ENCODE data around the gene SORCS2. TPM values are rescaled to one million over a fixed set of nuclear protein-coding genes. Genes with fewer than 3 reads are reported as not detected.

The SORCS2 gene
- total and polyA plus RNA-seq, 2 of the 4 experiments (the other 2 are of a cell fraction) = 0.36 to 0.62 TPM

DNA sequence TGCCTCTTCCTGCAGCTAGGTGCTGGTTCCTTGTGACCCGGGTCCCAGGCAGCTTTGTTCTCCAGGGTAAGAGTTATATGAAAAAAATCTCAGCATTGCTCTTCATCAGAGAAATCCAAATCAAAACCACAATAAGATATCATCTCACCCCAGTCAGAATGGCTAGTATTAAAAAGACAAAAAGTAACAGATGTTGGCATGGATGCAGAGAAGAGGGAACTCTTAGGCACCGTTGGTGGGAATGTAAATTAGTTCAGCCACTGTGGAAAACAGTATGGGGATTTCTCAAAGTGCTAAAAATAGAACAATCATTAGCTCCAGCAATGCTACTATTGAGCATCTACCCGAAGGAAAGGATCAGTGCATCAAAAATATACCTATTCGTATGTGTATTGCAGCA, 61.5 kb downstream of the SORCS2 start:
- Histone ChIP-seq H4K8ac (ENCODE audit: low read depth in 2 of 2, low read length in 2 of 2) (no peak overlapping the region), H2BK15ac (ENCODE audit: low read depth, low read length) (no peak overlapping the region), H3K27me3 (ENCODE audit: control insufficient read depth, insufficient read depth, low read length) (peaks cover 60% of the 10 kb centered on the region), H4K5ac (ENCODE audit: low read depth, low read length) (no peak overlapping the region), H3K18ac (ENCODE audit: low read depth, low read length) (no peak overlapping the region), H3K56ac (ENCODE audit: extremely low read depth, insufficient read depth, low read length) (no peak overlapping the region), H3K23ac (ENCODE audit: low read depth, low read length) (no peak overlapping the region), H2AK9ac (replicated peaks; ENCODE audit: low read depth, low read length, poor library complexity) (no peak overlapping the region), H3K79me1 (ENCODE audit: low read depth in 1 of 2, low read length in 2 of 2) (no peaks in the 10 kb centered on the region), H3K36me3 (ENCODE audit: control insufficient read depth, insufficient read depth, low read length) (no peaks in the 10 kb centered on the region), H3K4me1 (ENCODE audit: control insufficient read depth, insufficient read depth, low read length) (no peaks in the 10 kb centered on the region), H2AK5ac (ENCODE audit: low read depth, low read length) (no peak overlapping the region), H2BK20ac (ENCODE audit: low read depth, low read length) (no peak overlapping the region), H2BK120ac (ENCODE audit: low read depth, low read length) (no peak overlapping the region), H4K91ac (ENCODE audit: insufficient read depth, low read depth, low read length) (no peak overlapping the region), H3K27ac (ENCODE audit: insufficient read depth, low read length) (no peak overlapping the region), H4K20me1 (ENCODE audit: insufficient read depth, low read length) (no peaks in the 10 kb centered on the region), H3K9me3 (ENCODE audit: control insufficient read depth, insufficient read depth, low read length) (peaks cover 6% of the 10 kb centered on the region; the same call in 1 of the 2 replicates), H3K4me2 (ENCODE audit: low read depth, low read length) (no peak overlapping the region), H2AFZ (replicated peaks; ENCODE audit: low read length, poor library complexity) (no peak overlapping the region), H3K4ac (ENCODE audit: low read depth, low read length) (no peak overlapping the region), H3K9me1 (ENCODE audit: insufficient read depth, low read length) (no peaks in the 10 kb centered on the region), H2BK5ac (ENCODE audit: low read depth, low read length, poor library complexity, severe bottlenecking) (no peak overlapping the region), H3K9ac (ENCODE audit: low read depth, low read length) (no peak overlapping the region), H3K14ac (replicated peaks; ENCODE audit: low read depth, low read length) (no peak overlapping the region), H3K4me3 (ENCODE audit: insufficient read depth, low read depth, low read length) (no peak overlapping the region)
- ATAC-seq (ENCODE audit: low read depth) (no peak), DNase-seq (no peak)
- ChIA-PET CTCF (no interaction called here), POLR2A (ENCODE audit: unreplicated experiment) (no interaction called here)
- in situ Hi-C loops (cut with MboI; ENCODE audit: low sequenced_read_pairs) (no loop called here), intact Hi-C loops (cut with micrococcal nuclease) (no loop called here), dilution Hi-C loops (cut with HindIII; ENCODE audit: low sequenced_read_pairs, unreplicated experiment) (no loop called here)
- no CpG with 5 or more reads among the region's 4 CpGs for WGBS, 2 experiments (ENCODE audit: extremely low coverage in 2 of 2, insufficient read length in 1 of 2)
- no peak for TF ChIP-seq MXI1 (IDR thresholded peaks at IDR 0.05; ENCODE audit: borderline replicate concordance, low read depth, low read length)
- no peak for TF ChIP-seq POLR2A (IDR thresholded peaks at IDR 0.05; ENCODE audit: low read depth, low read length)
- TF ChIP-seq CHD1 (IDR thresholded peaks at IDR 0.05; ENCODE audit: low read depth, low read length) = no peak
- no peak for TF ChIP-seq SMC3 (IDR thresholded peaks at IDR 0.05; ENCODE audit: low read depth, low read length)
- no peak for TF ChIP-seq BHLHE40 (IDR thresholded peaks at IDR 0.05; ENCODE audit: low read depth, low read length)
- TF ChIP-seq CTCF (conservative IDR thresholded peaks at IDR 0.05; ENCODE audit: low read depth, low read length) = no peak
- no TSS peak for BruUV-seq (replicated peaks)
